Measurements from ENCODE around the gene SNX8.
"Not testable (repeated sequence)": the region's sequence is repeated elsewhere in the genome, so short reads cannot be mapped to it uniquely, and the experiment has no call there.

SNX8 gene

GRCh38 chr7:2326951-2327350 lies 12.7 kb upstream of the SNX8 start:
- no peak for DNase-seq (ENCODE audit: low spot score)

GRCh38 chr7:2325162-2325561 lies 10.9 kb upstream of the SNX8 start:
- no peak for DNase-seq (ENCODE audit: low spot score)

- DNase-seq (ENCODE audit: low spot score), result no peak
Measured at GRCh38 chr7:2321020-2321419, 6.8 kb upstream of the SNX8 start.

- no peak for DNase-seq (ENCODE audit: low spot score)
Measured at GRCh38 chr7:2317556-2318293, 3.5 kb upstream of the SNX8 start.

- no peak for DNase-seq (ENCODE audit: low spot score)
Measured at GRCh38 chr7:2316578-2316977, 2.3 kb upstream of the SNX8 start.

- no peak for DNase-seq (ENCODE audit: low spot score)
Measured at GRCh38 chr7:2315787-2316186, 1.5 kb upstream of the SNX8 start.

GRCh38 chr7:2314956-2315530 lies 802 bp upstream of the SNX8 start:
- not testable (repeated sequence) for DNase-seq (ENCODE audit: low spot score)

- peak; percentile 31 for DNase-seq (ENCODE audit: low spot score)
Measured at GRCh38 chr7:2313450-2314208, 612 bp downstream of the SNX8 start.

- DNase-seq (ENCODE audit: low spot score), result no peak
Measured at GRCh38 chr7:2312267-2312929, 1.8 kb downstream of the SNX8 start.

- no peak for DNase-seq (ENCODE audit: low spot score)
Measured at GRCh38 chr7:2309889-2310331, 4.3 kb downstream of the SNX8 start.

- DNase-seq (ENCODE audit: low spot score), result no peak
Measured at GRCh38 chr7:2307690-2308107, 6.5 kb downstream of the SNX8 start.

GRCh38 chr7:2306688-2307087 lies 7.6 kb downstream of the SNX8 start:
- no peak for DNase-seq (ENCODE audit: low spot score)

- not testable (repeated sequence) for DNase-seq (ENCODE audit: low spot score)
Measured at GRCh38 chr7:2305258-2305657, 9.0 kb downstream of the SNX8 start.

GRCh38 chr7:2303520-2303919 lies 10.7 kb downstream of the SNX8 start:
- not testable (repeated sequence) for DNase-seq (ENCODE audit: low spot score)

GRCh38 chr7:2302743-2303397 lies 11.4 kb downstream of the SNX8 start:
- not testable (repeated sequence) for DNase-seq (ENCODE audit: low spot score)

GRCh38 chr7:2301511-2301863 lies 12.8 kb downstream of the SNX8 start:
- no peak for DNase-seq (ENCODE audit: low spot score)

GRCh38 chr7:2299870-2300512 lies 14.2 kb downstream of the SNX8 start:
- no peak for DNase-seq (ENCODE audit: low spot score)

- no peak for DNase-seq (ENCODE audit: low spot score)
Measured at GRCh38 chr7:2299131-2299829, 15.0 kb downstream of the SNX8 start.

- DNase-seq (ENCODE audit: low spot score), result no peak
Measured at GRCh38 chr7:2296832-2297231, 17.4 kb downstream of the SNX8 start.

GRCh38 chr7:2295936-2296620 lies 18.2 kb downstream of the SNX8 start:
- no peak for DNase-seq (ENCODE audit: low spot score)
